HG03342 (cell line): Measurements from ENCODE around the gene MAPK8IP1.

ENCODE experiments used
- ATAC-seq: cut with Tn5 transposase; IDR thresholded peaks from one replicate; pipeline ENCODE4 v1.9.1; 2021; ENCODE audit warnings: mild to moderate bottlenecking, moderate library complexity; ENCODE audit not compliant: unreplicated experiment

The MAPK8IP1 gene

GRCh38 chr11:45906965-45907611, 21.6 kb downstream of the MAPK8IP1 start, which contains the start of gene FREY1:
Gene FREY1 (minus strand): TSS chr11:45907271. CDS start chr11:45907245, 26 bp downstream.
- ATAC-seq: no peak

- ATAC-seq: no peak
Measured at GRCh38 chr11:45907911-45908370, 22.5 kb downstream of the MAPK8IP1 start.

- ATAC-seq: no peak
Measured at GRCh38 chr11:45909594-45910475, 24.4 kb downstream of the MAPK8IP1 start.

- ATAC-seq: no peak
Measured at GRCh38 chr11:45910623-45911022, 25.2 kb downstream of the MAPK8IP1 start.

- ATAC-seq: no peak
Measured at GRCh38 chr11:45913514-45913913, 28.1 kb downstream of the MAPK8IP1 start.

GRCh38 chr11:45913942-45914635, 28.6 kb downstream of the MAPK8IP1 start:
- no peak for ATAC-seq

GRCh38 chr11:45915446-45915845, 30.0 kb downstream of the MAPK8IP1 start:
- no peak for ATAC-seq

GRCh38 chr11:45917286-45917622, 31.8 kb downstream of the MAPK8IP1 start:
- peak; percentile 2 for ATAC-seq

- ATAC-seq: peak; percentile 90
Measured at GRCh38 chr11:45917623-45918330, 32.3 kb downstream of the MAPK8IP1 start, which contains the start of gene PEX16. Gene PEX16 (minus strand): TSS chr11:45917877. CDS start chr11:45917811, 66 bp downstream.

- ATAC-seq: peak; percentile 35
Measured at GRCh38 chr11:45918331-45918941, 33.0 kb downstream of the MAPK8IP1 start.

- no peak for ATAC-seq
Measured at GRCh38 chr11:45918962-45919675, 33.7 kb downstream of the MAPK8IP1 start.

GRCh38 chr11:45919806-45920530, 34.5 kb downstream of the MAPK8IP1 start:
- no peak for ATAC-seq

GRCh38 chr11:45920531-45921477, 35.4 kb downstream of the MAPK8IP1 start:
- ATAC-seq: no peak

GRCh38 chr11:45921561-45922424, 36.3 kb downstream of the MAPK8IP1 start:
- no peak for ATAC-seq

GRCh38 chr11:45922425-45923082, 37.1 kb downstream of the MAPK8IP1 start, which contains the start of gene LARGE2:
Gene LARGE2 (plus strand): TSS chr11:45922656. CDS start chr11:45922883, 227 bp downstream.
- ATAC-seq: no peak
